Thyroid gland (tissue), 4 donors: ENCODE data around the gene DDX51.

Experiments
- POLR2A ChIP-seq, 2 donors: fragments of 450-650 bp; IDR thresholded peaks; one replicate each; pipeline ENCODE4 v1.6.1; 2017; ENCODE audit warnings: antibody characterized with exemption in 2 of 2, mild to moderate bottlenecking in 2 of 2, moderate library complexity in 1 of 2
- TF ChIP-seq, protein P1 (sequence below), 6 experiments: fragments of 200-600 bp in 3 of 6; fragments of 450-650 bp in 3 of 6; sonication (generic) in 3 of 6; IDR thresholded peaks; one replicate each; pipeline ENCODE4 v1.5.1; 2016 to 2019; ENCODE audit warnings: antibody characterized with exemption in 6 of 6, mild to moderate bottlenecking in 2 of 6, inconsistent platforms in 1 of 6, moderate library complexity in 1 of 6

- TF ChIP-seq, protein P1, sequence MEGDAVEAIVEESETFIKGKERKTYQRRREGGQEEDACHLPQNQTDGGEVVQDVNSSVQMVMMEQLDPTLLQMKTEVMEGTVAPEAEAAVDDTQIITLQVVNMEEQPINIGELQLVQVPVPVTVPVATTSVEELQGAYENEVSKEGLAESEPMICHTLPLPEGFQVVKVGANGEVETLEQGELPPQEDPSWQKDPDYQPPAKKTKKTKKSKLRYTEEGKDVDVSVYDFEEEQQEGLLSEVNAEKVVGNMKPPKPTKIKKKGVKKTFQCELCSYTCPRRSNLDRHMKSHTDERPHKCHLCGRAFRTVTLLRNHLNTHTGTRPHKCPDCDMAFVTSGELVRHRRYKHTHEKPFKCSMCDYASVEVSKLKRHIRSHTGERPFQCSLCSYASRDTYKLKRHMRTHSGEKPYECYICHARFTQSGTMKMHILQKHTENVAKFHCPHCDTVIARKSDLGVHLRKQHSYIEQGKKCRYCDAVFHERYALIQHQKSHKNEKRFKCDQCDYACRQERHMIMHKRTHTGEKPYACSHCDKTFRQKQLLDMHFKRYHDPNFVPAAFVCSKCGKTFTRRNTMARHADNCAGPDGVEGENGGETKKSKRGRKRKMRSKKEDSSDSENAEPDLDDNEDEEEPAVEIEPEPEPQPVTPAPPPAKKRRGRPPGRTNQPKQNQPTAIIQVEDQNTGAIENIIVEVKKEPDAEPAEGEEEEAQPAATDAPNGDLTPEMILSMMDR (IDR thresholded peaks at IDR 0.05): no peak
- no peak for TF ChIP-seq POLR2A (IDR thresholded peaks at IDR 0.05)
These were observed 43.6 kb downstream of the DDX51 start for GRCh38 chr12:132100306-132101065.
